ENCODE data around the gene TAF4. TPM values are rescaled to one million over a fixed set of nuclear protein-coding genes. Genes with fewer than 3 reads are reported as not detected.
"Not testable (repeated sequence)": the region's sequence is repeated elsewhere in the genome, so short reads cannot be mapped to it uniquely, and the experiment has no call there.

Gene TAF4
- total and polyA plus RNA-seq, 2 donors from 2014 or later: 3.7 to 18.4 TPM

GRCh38 chr20:62087227-62087626 lies 21.5 kb upstream of the TAF4 start:
- intact Hi-C loops (cut with DNase I): no loop called here
- DNase-seq: peak in 1 of 5 donors; percentile 29
- Histone ChIP-seq H3K27me3 (ENCODE audit: control insufficient read depth, insufficient read depth, low read length) (no peaks in the 10 kb centered on the region), H3K9ac (ENCODE audit: low read length in 3 of 3) (no peak overlapping the region), H3K36me3 (ENCODE audit: control insufficient read depth in 2 of 3, insufficient read depth in 3 of 3, low read length in 3 of 3) (no peaks in the 10 kb centered on the region), H3K9me3 (ENCODE audit: control insufficient read depth in 2 of 3, insufficient read depth in 1 of 3, low read length in 3 of 3) (no peaks in the 10 kb centered on the region), H3K4me3 (ENCODE audit: low read length in 3 of 3) (no peak overlapping the region), H3K4me1 (ENCODE audit: control insufficient read depth in 2 of 3, insufficient read depth in 2 of 3, low read depth in 1 of 3, low read length in 3 of 3) (peaks cover 0 to 3% (median 0%) of the 10 kb centered on the region in 3 donors), H3K27ac (ENCODE audit: low read depth in 2 of 2, low read length in 2 of 2) (no peak overlapping the region)
- no peak for TF ChIP-seq CTCF (IDR thresholded peaks at IDR 0.05; ENCODE audit: borderline replicate concordance, extremely low read depth, insufficient read depth)
- FAIRE-seq: no peak

GRCh38 chr20:62085206-62085605 lies 19.5 kb upstream of the TAF4 start:
- no peaks in the 10 kb centered on the region for H3K9me3 ChIP-seq (ENCODE audit: control insufficient read depth in 2 of 3, insufficient read depth in 1 of 3, low read length in 3 of 3)
- H3K4me3 ChIP-seq (ENCODE audit: low read length in 3 of 3): no peak overlapping the region
- H3K36me3 ChIP-seq (ENCODE audit: control insufficient read depth in 2 of 3, insufficient read depth in 3 of 3, low read length in 3 of 3): no peaks in the 10 kb centered on the region
- no peak for TF ChIP-seq CTCF (IDR thresholded peaks at IDR 0.05; ENCODE audit: borderline replicate concordance, extremely low read depth, insufficient read depth)
- intact Hi-C loops (cut with DNase I): no loop called here
- H3K9ac ChIP-seq (ENCODE audit: low read length in 3 of 3): no peak overlapping the region
- H3K4me1 ChIP-seq (ENCODE audit: control insufficient read depth in 2 of 3, insufficient read depth in 2 of 3, low read depth in 1 of 3, low read length in 3 of 3): peaks cover 0 to 3% (median 0%) of the 10 kb centered on the region in 3 donors
- DNase-seq (no peak), FAIRE-seq (no peak)
- H3K27ac ChIP-seq (ENCODE audit: low read depth in 2 of 2, low read length in 2 of 2): no peak overlapping the region
- H3K27me3 ChIP-seq (ENCODE audit: control insufficient read depth, insufficient read depth, low read length): no peaks in the 10 kb centered on the region

GRCh38 chr20:62084224-62084623 lies 18.5 kb upstream of the TAF4 start:
- not testable (repeated sequence) for FAIRE-seq; H3K4me1 ChIP-seq (ENCODE audit: control insufficient read depth in 2 of 3, insufficient read depth in 2 of 3, low read depth in 1 of 3, low read length in 3 of 3)

GRCh38 chr20:62083312-62083711 lies 17.6 kb upstream of the TAF4 start:
- intact Hi-C loops (cut with DNase I): no loop called here
- H3K9ac ChIP-seq (ENCODE audit: low read length in 3 of 3): no peak overlapping the region
- FAIRE-seq (no peak), DNase-seq (no peak)
- no peak for TF ChIP-seq CTCF (IDR thresholded peaks at IDR 0.05; ENCODE audit: borderline replicate concordance, extremely low read depth, insufficient read depth)
- H3K27ac ChIP-seq (ENCODE audit: low read depth in 2 of 2, low read length in 2 of 2): no peak overlapping the region
- H3K4me1 ChIP-seq (ENCODE audit: control insufficient read depth in 2 of 3, insufficient read depth in 2 of 3, low read depth in 1 of 3, low read length in 3 of 3): peaks cover 0 to 3% (median 0%) of the 10 kb centered on the region in 3 donors
- H3K9me3 ChIP-seq (ENCODE audit: control insufficient read depth in 2 of 3, insufficient read depth in 1 of 3, low read length in 3 of 3): no peaks in the 10 kb centered on the region
- no peaks in the 10 kb centered on the region for H3K36me3 ChIP-seq (ENCODE audit: control insufficient read depth in 2 of 3, insufficient read depth in 3 of 3, low read length in 3 of 3)
- no peaks in the 10 kb centered on the region for H3K27me3 ChIP-seq (ENCODE audit: control insufficient read depth, insufficient read depth, low read length)
- no peak overlapping the region for H3K4me3 ChIP-seq (ENCODE audit: low read length in 3 of 3)

More at GRCh38 chr20:62084224-62084623, 18.5 kb upstream of the TAF4 start:
- H3K9me3 ChIP-seq (ENCODE audit: control insufficient read depth in 2 of 3, insufficient read depth in 1 of 3, low read length in 3 of 3); H3K36me3 ChIP-seq (ENCODE audit: control insufficient read depth in 2 of 3, insufficient read depth in 3 of 3, low read length in 3 of 3); H3K4me3 ChIP-seq (ENCODE audit: low read length in 3 of 3); H3K27ac ChIP-seq (ENCODE audit: low read depth in 2 of 2, low read length in 2 of 2); H3K27me3 ChIP-seq (ENCODE audit: control insufficient read depth, insufficient read depth, low read length); H3K9ac ChIP-seq (ENCODE audit: low read length in 3 of 3); intact Hi-C loops (cut with DNase I); DNase-seq: not testable (repeated sequence)

Data from kidney (tissue), 14 donors.